Calu3 (cell line): ENCODE measurements around the gene EXD3. TPM values are rescaled to one million over a fixed set of nuclear protein-coding genes. Genes with fewer than 3 reads are reported as not detected.

ENCODE experiments used
- BruUV-seq: library from RNA; stranded (reverse); fragments of 400-500 nt; replicated peaks from 2 replicates; lab custom pipeline; 2021; lab: Mats Ljungman, UMichigan
- CTCF ChIA-PET: fragments of 300-600 bp; sonication (Branson Sonifier 250); formaldehyde crosslinking; loops from one replicate; lab custom pipeline; 2022; ENCODE audit warnings: antibody characterized with exemption; lab: Charles Lee
- DNase-seq: peaks from one replicate; pipeline ENCODE4 v3.0.0; 2022
- H3K27ac Mint-ChIP-seq: one replicate; pipeline ENCODE4 v1.8.0; 2022; ENCODE audit warnings: mixed read lengths; ENCODE audit not compliant: unreplicated experiment
- H3K27me3 Mint-ChIP-seq: one replicate; pipeline ENCODE4 v1.8.0; 2022; ENCODE audit warnings: mixed read lengths; ENCODE audit not compliant: unreplicated experiment
- H3K36me3 Mint-ChIP-seq: one replicate; pipeline ENCODE4 v1.8.0; 2022; ENCODE audit warnings: mild to moderate bottlenecking, moderate library complexity, mixed read lengths; ENCODE audit not compliant: insufficient read depth, unreplicated experiment
- H3K4me1 Mint-ChIP-seq: one replicate; pipeline ENCODE4 v1.8.0; 2022; ENCODE audit warnings: mild to moderate bottlenecking, low read depth, mixed read lengths; ENCODE audit not compliant: unreplicated experiment
- H3K4me3 Mint-ChIP-seq: one replicate; pipeline ENCODE4 v1.8.0; 2022; ENCODE audit warnings: mild to moderate bottlenecking, low read depth, moderate library complexity, mixed read lengths; ENCODE audit not compliant: unreplicated experiment
- H3K9me3 Mint-ChIP-seq: one replicate; pipeline ENCODE4 v1.8.0; 2022; ENCODE audit warnings: low read depth, mixed read lengths; ENCODE audit not compliant: unreplicated experiment
- CTCF ChIP-seq: fragments of 200-600 bp; IDR thresholded peaks from one replicate; pipeline ENCODE4 v1.8.0; 2022; ENCODE audit warnings: antibody characterized with exemption; ENCODE audit not compliant: unreplicated experiment
- intact Hi-C: fragments of 100-400 bp; cut with micrococcal nuclease; formaldehyde crosslinking; loops from one replicate; pipeline ENCODE4 v1.10.0; 2022; ENCODE audit not compliant: unreplicated experiment
- total RNA-seq: library from RNA; stranded (reverse); gene quantifications from 2 replicates; pipeline ENCODE4 v1.2.3, GENCODE V29; 2022

The EXD3 gene
- total RNA-seq, 1 experiment from 2014 or later, result 13.2 TPM

GRCh38 chr9:137444106-137444790 is 21.3 kb upstream of the EXD3 start:
- no peaks in the 10 kb centered on the region for H3K9me3 Mint-ChIP-seq
- H3K36me3 Mint-ChIP-seq, result peaks cover 20% of the 10 kb centered on the region
- H3K4me1 Mint-ChIP-seq, result peaks cover 4% of the 10 kb centered on the region
- H3K27ac Mint-ChIP-seq, result no peak overlapping the region
- BruUV-seq, result no TSS peak
- no peak for DNase-seq
- intact Hi-C loops, result no loop called here
- CTCF ChIA-PET, result no interaction called here
- TF ChIP-seq CTCF, result no peak
- no peak overlapping the region for H3K4me3 Mint-ChIP-seq
- H3K27me3 Mint-ChIP-seq, result no peaks in the 10 kb centered on the region

GRCh38 chr9:137441935-137442321 is 19.0 kb upstream of the EXD3 start:
- peaks cover 12% of the 10 kb centered on the region for H3K36me3 Mint-ChIP-seq
- intact Hi-C loops, result no loop called here
- no TSS peak for BruUV-seq
- H3K27ac Mint-ChIP-seq, result peak overlapping the region; percentile 66
- CTCF ChIA-PET, result interaction anchor here (0.6 to 1.8 kb wide), 6 partner anchors 11 to 155 kb away, joined by 3 to 11 read pairs (median 4); partner anchors contain the start of genes EXD3, NOXA1 and NRARP
- peaks cover 6% of the 10 kb centered on the region for H3K4me1 Mint-ChIP-seq
- no peak for TF ChIP-seq CTCF
- peak overlapping the region; percentile 72 for H3K4me3 Mint-ChIP-seq
- no peak for DNase-seq
- H3K27me3 Mint-ChIP-seq, result no peaks in the 10 kb centered on the region
- H3K9me3 Mint-ChIP-seq, result no peaks in the 10 kb centered on the region

- intact Hi-C loops, result no loop called here
- Mint-ChIP-seq H3K4me1 (peaks cover 6% of the 10 kb centered on the region), H3K27me3 (no peaks in the 10 kb centered on the region), H3K4me3 (peak within 1 kb of the TSS; percentile 72), H3K9me3 (no peaks in the 10 kb centered on the region), H3K36me3 (peaks cover 12% of the 10 kb centered on the region), H3K27ac (peak within 1 kb of the TSS; percentile 66)
- DNase-seq, result peak; percentile 71
- CTCF ChIA-PET, result interaction anchor here (0.6 to 1.8 kb wide), 7 partner anchors 11 to 155 kb away, joined by 3 to 11 read pairs (median 5); partner anchors contain the start of genes EXD3, NOXA1 and NRARP
- no peak for TF ChIP-seq CTCF
- no TSS peak for BruUV-seq
Observed at GRCh38 chr9:137441289-137441934, 18.4 kb upstream of the EXD3 start, which contains the start of gene ENTPD8. TSS of gene ENTPD8 (minus strand) at chr9:137441357. CDS start at chr9:137438285, 3,072 bp downstream.

GRCh38 chr9:137439158-137439714 is 16.3 kb upstream of the EXD3 start:
- H3K27ac Mint-ChIP-seq, result no peak overlapping the region
- H3K9me3 Mint-ChIP-seq, result no peaks in the 10 kb centered on the region
- H3K4me3 Mint-ChIP-seq, result no peak overlapping the region
- no peaks in the 10 kb centered on the region for H3K27me3 Mint-ChIP-seq
- H3K36me3 Mint-ChIP-seq, result peaks cover 15% of the 10 kb centered on the region
- peaks cover 6% of the 10 kb centered on the region for H3K4me1 Mint-ChIP-seq
- no peak for TF ChIP-seq CTCF
- no TSS peak for BruUV-seq
- intact Hi-C loops, result no loop called here
- no peak for DNase-seq
- CTCF ChIA-PET, result no interaction called here
